Measurements from ENCODE around the gene AIP. TPM values are rescaled to one million over a fixed set of nuclear protein-coding genes. Genes with fewer than 3 reads are reported as not detected.

Gene AIP
- total RNA-seq, 1 experiment from 2014 or later = 171 TPM

DNA sequence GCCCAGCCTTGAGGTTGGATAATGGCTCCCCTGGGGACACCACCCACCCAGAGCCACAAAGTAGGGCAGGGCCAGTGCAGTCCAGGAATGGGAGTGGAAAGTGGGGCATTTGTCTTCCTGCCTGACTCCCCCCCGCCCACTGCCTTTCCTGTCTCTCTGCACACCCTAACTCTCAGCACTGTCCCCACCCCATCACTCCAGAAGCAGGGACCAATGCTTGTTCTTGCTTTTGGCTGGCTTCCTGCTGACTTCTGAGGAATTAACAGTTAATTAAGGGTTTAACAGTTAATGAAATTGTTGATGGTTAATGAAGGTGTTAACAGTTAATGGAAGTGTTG lies 17.6 kb downstream of the AIP start:
- TF ChIP-seq EZH2phosphoT487 (IDR thresholded peaks at IDR 0.05; ENCODE audit: borderline replicate concordance, low read length) (no peak), EZH2 (IDR thresholded peaks at IDR 0.05; ENCODE audit: low read length, unreplicated experiment) (no peak)
- TF ChIP-seq, protein P1, sequence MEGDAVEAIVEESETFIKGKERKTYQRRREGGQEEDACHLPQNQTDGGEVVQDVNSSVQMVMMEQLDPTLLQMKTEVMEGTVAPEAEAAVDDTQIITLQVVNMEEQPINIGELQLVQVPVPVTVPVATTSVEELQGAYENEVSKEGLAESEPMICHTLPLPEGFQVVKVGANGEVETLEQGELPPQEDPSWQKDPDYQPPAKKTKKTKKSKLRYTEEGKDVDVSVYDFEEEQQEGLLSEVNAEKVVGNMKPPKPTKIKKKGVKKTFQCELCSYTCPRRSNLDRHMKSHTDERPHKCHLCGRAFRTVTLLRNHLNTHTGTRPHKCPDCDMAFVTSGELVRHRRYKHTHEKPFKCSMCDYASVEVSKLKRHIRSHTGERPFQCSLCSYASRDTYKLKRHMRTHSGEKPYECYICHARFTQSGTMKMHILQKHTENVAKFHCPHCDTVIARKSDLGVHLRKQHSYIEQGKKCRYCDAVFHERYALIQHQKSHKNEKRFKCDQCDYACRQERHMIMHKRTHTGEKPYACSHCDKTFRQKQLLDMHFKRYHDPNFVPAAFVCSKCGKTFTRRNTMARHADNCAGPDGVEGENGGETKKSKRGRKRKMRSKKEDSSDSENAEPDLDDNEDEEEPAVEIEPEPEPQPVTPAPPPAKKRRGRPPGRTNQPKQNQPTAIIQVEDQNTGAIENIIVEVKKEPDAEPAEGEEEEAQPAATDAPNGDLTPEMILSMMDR (conservative IDR thresholded peaks at IDR 0.05; ENCODE audit: low read depth, low read length) = no peak
- Histone ChIP-seq H3K27ac (ENCODE audit: low read length) (no peak overlapping the region), H3K4me1 (ENCODE audit: insufficient read depth, low read length) (peaks cover 9% of the 10 kb centered on the region), H2AFZ (ENCODE audit: low read length) (no peak overlapping the region), H3K9me2 (replicated peaks; ENCODE audit: low read length) (no peaks in the 10 kb centered on the region), H3K4me2 (ENCODE audit: low read length) (no peak overlapping the region), H3K4me3 (ENCODE audit: low read length) (no peak overlapping the region), H3K9me3 (ENCODE audit: low read length) (no peaks in the 10 kb centered on the region), H3K79me2 (ENCODE audit: low read length) (peaks cover 18% of the 10 kb centered on the region), H3K36me3 (ENCODE audit: low read depth, low read length) (no peaks in the 10 kb centered on the region), H3K27me3 (ENCODE audit: low read length) (no peaks in the 10 kb centered on the region), H4K20me1 (ENCODE audit: low read length) (peaks cover 4% of the 10 kb centered on the region; the same call in 1 of the 2 replicates), H3K9ac (ENCODE audit: low read length) (no peak overlapping the region), H3F3A (ENCODE audit: low read length, unreplicated experiment) (no peaks in the 10 kb centered on the region)
- ATAC-seq (no peak), DNase-seq (no peak)
- intact Hi-C loops (cut with micrococcal nuclease) = no loop called here
- BruUV-seq (replicated peaks) = no TSS peak
- ChIA-PET POLR2A (ENCODE audit: unreplicated experiment) (no interaction called here), CTCF (no interaction called here)

GRCh38 chr11:67500831-67501715 lies 18.2 kb downstream of the AIP start:
- Histone ChIP-seq H3K4me2 (ENCODE audit: low read length) (no peak overlapping the region), H3K9me2 (replicated peaks; ENCODE audit: low read length) (no peaks in the 10 kb centered on the region), H3F3A (ENCODE audit: low read length, unreplicated experiment) (no peaks in the 10 kb centered on the region), H3K36me3 (ENCODE audit: low read depth, low read length) (no peaks in the 10 kb centered on the region), H3K9me3 (ENCODE audit: low read length) (no peaks in the 10 kb centered on the region), H3K79me2 (ENCODE audit: low read length) (peaks cover 18% of the 10 kb centered on the region), H3K9ac (ENCODE audit: low read length) (no peak overlapping the region), H3K27me3 (ENCODE audit: low read length) (no peaks in the 10 kb centered on the region), H3K4me3 (ENCODE audit: low read length) (no peak overlapping the region), H3K27ac (ENCODE audit: low read length) (no peak overlapping the region), H3K4me1 (ENCODE audit: insufficient read depth, low read length) (peaks cover 14% of the 10 kb centered on the region), H4K20me1 (ENCODE audit: low read length) (peaks cover 4% of the 10 kb centered on the region; the same call in 1 of the 2 replicates), H2AFZ (ENCODE audit: low read length) (no peak overlapping the region)
- TF ChIP-seq EZH2 (IDR thresholded peaks at IDR 0.05; ENCODE audit: low read length, unreplicated experiment) (no peak), EZH2phosphoT487 (IDR thresholded peaks at IDR 0.05; ENCODE audit: borderline replicate concordance, low read length) (no peak)
- TF ChIP-seq, protein P1 (conservative IDR thresholded peaks at IDR 0.05; ENCODE audit: low read depth, low read length) = no peak
- ChIA-PET POLR2A (ENCODE audit: unreplicated experiment) (no interaction called here), CTCF (no interaction called here)
- intact Hi-C loops (cut with micrococcal nuclease) = no loop called here
- DNase-seq = no peak
- no peak for ATAC-seq
- BruUV-seq (replicated peaks) = no TSS peak

GRCh38 chr11:67501854-67502253 lies 19.0 kb downstream of the AIP start:
- Histone ChIP-seq H3K9ac (ENCODE audit: low read length) (no peak overlapping the region), H3F3A (ENCODE audit: low read length, unreplicated experiment) (no peaks in the 10 kb centered on the region), H3K27ac (ENCODE audit: low read length) (no peak overlapping the region), H3K4me3 (ENCODE audit: low read length) (no peak overlapping the region), H2AFZ (ENCODE audit: low read length) (no peak overlapping the region), H4K20me1 (ENCODE audit: low read length) (peaks cover 4% of the 10 kb centered on the region; the same call in 1 of the 2 replicates), H3K36me3 (ENCODE audit: low read depth, low read length) (no peaks in the 10 kb centered on the region), H3K9me3 (ENCODE audit: low read length) (no peaks in the 10 kb centered on the region), H3K4me1 (ENCODE audit: insufficient read depth, low read length) (peaks cover 21% of the 10 kb centered on the region), H3K79me2 (ENCODE audit: low read length) (peaks cover 24% of the 10 kb centered on the region), H3K27me3 (ENCODE audit: low read length) (no peaks in the 10 kb centered on the region), H3K9me2 (replicated peaks; ENCODE audit: low read length) (no peaks in the 10 kb centered on the region), H3K4me2 (ENCODE audit: low read length) (no peak overlapping the region)
- no TSS peak for BruUV-seq (replicated peaks)
- intact Hi-C loops (cut with micrococcal nuclease) = no loop called here
- no peak for ATAC-seq
- no peak for DNase-seq
- ChIA-PET CTCF (no interaction called here), POLR2A (ENCODE audit: unreplicated experiment) (interaction anchor here (0.6 kb wide), 1 partner anchor 100 kb away, joined by 3 read pairs; the partner anchor contains the start of gene PPP1CA)
- TF ChIP-seq EZH2 (IDR thresholded peaks at IDR 0.05; ENCODE audit: low read length, unreplicated experiment) (no peak), EZH2phosphoT487 (IDR thresholded peaks at IDR 0.05; ENCODE audit: borderline replicate concordance, low read length) (no peak)
- TF ChIP-seq, protein P1 (conservative IDR thresholded peaks at IDR 0.05; ENCODE audit: low read depth, low read length) = no peak
